ENCODE data around the gene PASK. TPM values are rescaled to one million over a fixed set of nuclear protein-coding genes. Genes with fewer than 3 reads are reported as not detected.
"Not testable (repeated sequence)": the region's sequence is repeated elsewhere in the genome, so short reads cannot be mapped to it uniquely, and the experiment has no call there.

The PASK gene
- 10 to 100 TPM in 1 of 4 donors, 1 to 10 TPM in 3; 4.7 to 14.7 (median 6.2) TPM for polyA plus RNA-seq
- long read RNA-seq, donor 1, result 0 reads
- long read RNA-seq, donor 2, result 0 reads
- long read RNA-seq, donor 3, partial matches to known transcripts, result 0 of 1 reads
- long read RNA-seq, donor 3, other reads (novel, unspliced or antisense), result 0 of 1 reads
- long read RNA-seq, donor 4, result 0 reads
- long read RNA-seq, donor 5, result 0 reads
- long read RNA-seq, donor 6, full-length matches to known transcripts, result 1 of 1 reads
- long read RNA-seq, donor 6, partial matches to known transcripts, result 0 of 1 reads
- long read RNA-seq, donor 6, other reads (novel, unspliced or antisense), result 0 of 1 reads
- long read RNA-seq, donor 7, result 0 reads
- long read RNA-seq, donor 8, result 0 reads
- long read RNA-seq, donor 9, result 0 reads
- long read RNA-seq, donor 10, result 0 reads

- no peak for FAIRE-seq
- 0 to 1% (median 0%) methylated on average over 63 to 88 of the region's 88 CpGs for WGBS, 3 donors
- Histone ChIP-seq H3K4me1 (ENCODE audit: control insufficient read depth in 3 of 3, insufficient read depth in 2 of 3, low read depth in 1 of 3, low read length in 2 of 3) (peaks cover 2 to 5% (median 3%) of the 10 kb centered on the region in 3 donors), H3K9me3 (ENCODE audit: control insufficient read depth in 2 of 2, insufficient read depth in 1 of 2, low read depth in 1 of 2, low read length in 1 of 2) (no peaks in the 10 kb centered on the region), H3K27me3 (ENCODE audit: control insufficient read depth in 3 of 3, insufficient read depth in 3 of 3, low read length in 3 of 3) (no peaks in the 10 kb centered on the region), H3K36me3 (ENCODE audit: control insufficient read depth in 3 of 3, insufficient read depth in 2 of 3, low read depth in 1 of 3, low read length in 3 of 3) (peaks cover 0 to 13% (median 2%) of the 10 kb centered on the region in 3 donors), H3K27ac (ENCODE audit: low read depth in 1 of 3, low read length in 2 of 3) (peak within 1 kb of the TSS; percentile 16 to 77 (median 38)), H3K4me3 (ENCODE audit: low read depth in 1 of 3, low read length in 3 of 3) (peak within 1 kb of the TSS; percentile 86 to 99 (median 94))
- peak; percentile 97 to 98 for DNase-seq
Observed at GRCh38 chr2:241148891-241149674, at the start of gene PASK. PASK (minus strand) TSS chr2:241149472; CDS start chr2:241143032, 6,440 bp downstream.

- no peaks in the 10 kb centered on the region for H3K9me3 ChIP-seq (ENCODE audit: control insufficient read depth in 2 of 2, insufficient read depth in 1 of 2, low read depth in 1 of 2, low read length in 1 of 2)
- no peaks in the 10 kb centered on the region for H3K4me1 ChIP-seq (ENCODE audit: control insufficient read depth in 3 of 3, insufficient read depth in 2 of 3, low read depth in 1 of 3, low read length in 2 of 3)
- DNase-seq (no peak), FAIRE-seq (no peak)
- no peaks in the 10 kb centered on the region for H3K36me3 ChIP-seq (ENCODE audit: control insufficient read depth in 3 of 3, insufficient read depth in 2 of 3, low read depth in 1 of 3, low read length in 3 of 3)
- H3K27me3 ChIP-seq (ENCODE audit: control insufficient read depth in 3 of 3, insufficient read depth in 3 of 3, low read length in 3 of 3), result no peaks in the 10 kb centered on the region
- 48 to 76% (median 61%) methylated on average over 27 of the region's 27 CpGs for WGBS, 3 donors
- H3K4me3 ChIP-seq (ENCODE audit: low read depth in 1 of 3, low read length in 3 of 3), result no peak overlapping the region
- H3K27ac ChIP-seq (ENCODE audit: low read depth in 1 of 3, low read length in 2 of 3), result no peak overlapping the region
Observed at GRCh38 chr2:241198381-241199279, 49.4 kb upstream of the PASK start.

DNA sequence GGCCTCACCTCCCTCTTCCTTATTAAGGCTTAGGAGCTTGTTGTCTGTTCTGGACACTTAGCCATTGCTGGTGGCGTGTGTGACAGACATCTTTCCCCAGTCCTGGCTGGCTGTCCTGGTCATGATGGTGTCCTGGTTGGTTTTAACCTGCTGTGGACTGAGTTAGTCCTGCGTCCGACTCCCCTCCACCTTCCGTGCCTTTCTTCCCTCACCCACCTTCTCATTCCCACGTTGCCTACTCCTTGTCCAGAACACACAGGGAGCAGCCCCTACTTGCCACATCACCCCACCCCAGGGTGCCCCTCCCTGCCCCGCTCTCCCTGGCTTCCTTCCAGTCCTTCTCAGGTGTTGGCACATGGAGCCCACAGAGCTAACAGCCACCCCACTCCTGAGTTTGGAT is 48.7 kb upstream of the PASK start:
- no peak for FAIRE-seq
- no peak for DNase-seq
- 70 to 82% (median 75%) methylated on average over 6 of the region's 6 CpGs for WGBS, 3 donors
- no peaks in the 10 kb centered on the region for H3K27me3 ChIP-seq (ENCODE audit: control insufficient read depth in 3 of 3, insufficient read depth in 3 of 3, low read length in 3 of 3)
- H3K4me3 ChIP-seq (ENCODE audit: low read depth in 1 of 3, low read length in 3 of 3), result no peak overlapping the region
- H3K4me1 ChIP-seq (ENCODE audit: control insufficient read depth in 3 of 3, insufficient read depth in 2 of 3, low read depth in 1 of 3, low read length in 2 of 3), result no peaks in the 10 kb centered on the region
- H3K9me3 ChIP-seq (ENCODE audit: control insufficient read depth in 2 of 2, insufficient read depth in 1 of 2, low read depth in 1 of 2, low read length in 1 of 2), result no peaks in the 10 kb centered on the region
- H3K27ac ChIP-seq (ENCODE audit: low read depth in 1 of 3, low read length in 2 of 3), result no peak overlapping the region
- H3K36me3 ChIP-seq (ENCODE audit: control insufficient read depth in 3 of 3, insufficient read depth in 2 of 3, low read depth in 1 of 3, low read length in 3 of 3), result no peaks in the 10 kb centered on the region

DNA sequence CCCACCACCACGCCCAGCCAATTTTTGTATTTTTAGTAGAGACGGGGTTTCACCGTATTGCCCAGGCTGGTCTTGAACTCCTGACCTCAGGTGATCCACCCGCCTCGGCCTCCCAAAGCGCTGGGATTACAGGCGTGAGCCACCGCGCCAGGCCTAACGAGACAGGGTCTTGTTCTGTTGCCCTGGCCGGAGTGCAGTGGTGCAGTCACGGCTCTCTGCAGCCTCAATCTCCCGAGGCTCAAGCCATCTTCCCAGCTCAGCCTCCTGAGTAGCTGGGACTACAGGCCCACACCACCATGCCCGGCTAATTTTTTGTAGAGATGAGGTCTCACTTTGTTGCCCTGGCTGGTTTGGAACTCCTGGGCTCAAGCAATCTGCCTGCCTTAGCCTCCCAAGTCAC is 48.0 kb upstream of the PASK start:
- not testable (repeated sequence) for H3K4me3 ChIP-seq (ENCODE audit: low read depth in 1 of 3, low read length in 3 of 3); DNase-seq; H3K9me3 ChIP-seq (ENCODE audit: control insufficient read depth in 2 of 2, insufficient read depth in 1 of 2, low read depth in 1 of 2, low read length in 1 of 2); H3K27me3 ChIP-seq (ENCODE audit: control insufficient read depth in 3 of 3, insufficient read depth in 3 of 3, low read length in 3 of 3); H3K36me3 ChIP-seq (ENCODE audit: control insufficient read depth in 3 of 3, insufficient read depth in 2 of 3, low read depth in 1 of 3, low read length in 3 of 3); FAIRE-seq; H3K4me1 ChIP-seq (ENCODE audit: control insufficient read depth in 3 of 3, insufficient read depth in 2 of 3, low read depth in 1 of 3, low read length in 2 of 3); H3K27ac ChIP-seq (ENCODE audit: low read depth in 1 of 3, low read length in 2 of 3)
- 90 to 96% (median 94%) methylated on average over 14 of the region's 14 CpGs for WGBS, 3 donors

- FAIRE-seq (no peak), DNase-seq (no peak)
- no peaks in the 10 kb centered on the region for H3K9me3 ChIP-seq (ENCODE audit: control insufficient read depth in 2 of 2, insufficient read depth in 1 of 2, low read depth in 1 of 2, low read length in 1 of 2)
- H3K27me3 ChIP-seq (ENCODE audit: control insufficient read depth in 3 of 3, insufficient read depth in 3 of 3, low read length in 3 of 3), result no peaks in the 10 kb centered on the region
- no peaks in the 10 kb centered on the region for H3K4me1 ChIP-seq (ENCODE audit: control insufficient read depth in 3 of 3, insufficient read depth in 2 of 3, low read depth in 1 of 3, low read length in 2 of 3)
- H3K4me3 ChIP-seq (ENCODE audit: low read depth in 1 of 3, low read length in 3 of 3), result no peak overlapping the region
- WGBS, 3 donors, result 82 to 85% (median 85%) methylated on average over 18 of the region's 18 CpGs
- H3K36me3 ChIP-seq (ENCODE audit: control insufficient read depth in 3 of 3, insufficient read depth in 2 of 3, low read depth in 1 of 3, low read length in 3 of 3), result no peaks in the 10 kb centered on the region
- H3K27ac ChIP-seq (ENCODE audit: low read depth in 1 of 3, low read length in 2 of 3), result no peak overlapping the region
Observed at GRCh38 chr2:241195506-241196130, 46.3 kb upstream of the PASK start.

- no peak overlapping the region for H3K4me3 ChIP-seq (ENCODE audit: low read depth in 1 of 3, low read length in 3 of 3)
- no peaks in the 10 kb centered on the region for H3K36me3 ChIP-seq (ENCODE audit: control insufficient read depth in 3 of 3, insufficient read depth in 2 of 3, low read depth in 1 of 3, low read length in 3 of 3)
- H3K27ac ChIP-seq (ENCODE audit: low read depth in 1 of 3, low read length in 2 of 3), result no peak overlapping the region
- no peaks in the 10 kb centered on the region for H3K27me3 ChIP-seq (ENCODE audit: control insufficient read depth in 3 of 3, insufficient read depth in 3 of 3, low read length in 3 of 3)
- H3K9me3 ChIP-seq (ENCODE audit: control insufficient read depth in 2 of 2, insufficient read depth in 1 of 2, low read depth in 1 of 2, low read length in 1 of 2), result no peaks in the 10 kb centered on the region
- no peaks in the 10 kb centered on the region for H3K4me1 ChIP-seq (ENCODE audit: control insufficient read depth in 3 of 3, insufficient read depth in 2 of 3, low read depth in 1 of 3, low read length in 2 of 3)
- FAIRE-seq (no peak), DNase-seq (no peak)
- 73 to 82% (median 75%) methylated on average over 9 of the region's 9 CpGs for WGBS, 3 donors
Observed at GRCh38 chr2:241194811-241195210, 45.5 kb upstream of the PASK start.

DNA sequence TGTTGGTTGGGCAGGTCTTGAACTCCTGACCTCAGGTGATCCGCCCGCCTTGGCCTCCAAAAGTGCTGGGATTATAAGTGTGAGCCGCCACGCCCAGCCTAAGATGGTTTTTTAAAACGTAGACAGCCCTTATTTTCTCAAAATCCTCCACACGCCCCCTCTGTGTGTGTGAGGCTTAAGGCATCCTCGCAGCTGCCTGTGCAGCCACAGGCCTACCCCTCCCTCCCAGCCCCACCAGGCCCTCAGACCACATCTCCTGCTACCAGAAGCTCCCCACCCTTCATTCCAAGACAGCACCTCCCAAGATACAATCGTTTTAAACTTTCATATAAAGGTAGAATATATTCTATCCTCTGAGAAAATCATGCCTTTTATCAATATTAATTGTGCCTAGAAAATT is 44.0 kb upstream of the PASK start:
- 75 to 82% (median 78%) methylated on average over 8 of the region's 8 CpGs for WGBS, 3 donors
- no peak for DNase-seq
- no peaks in the 10 kb centered on the region for H3K9me3 ChIP-seq (ENCODE audit: control insufficient read depth in 2 of 2, insufficient read depth in 1 of 2, low read depth in 1 of 2, low read length in 1 of 2)
- H3K4me1 ChIP-seq (ENCODE audit: control insufficient read depth in 3 of 3, insufficient read depth in 2 of 3, low read depth in 1 of 3, low read length in 2 of 3), result no peaks in the 10 kb centered on the region
- no peaks in the 10 kb centered on the region for H3K27me3 ChIP-seq (ENCODE audit: control insufficient read depth in 3 of 3, insufficient read depth in 3 of 3, low read length in 3 of 3)
- FAIRE-seq, result no peak
- no peak overlapping the region for H3K27ac ChIP-seq (ENCODE audit: low read depth in 1 of 3, low read length in 2 of 3)
- H3K36me3 ChIP-seq (ENCODE audit: control insufficient read depth in 3 of 3, insufficient read depth in 2 of 3, low read depth in 1 of 3, low read length in 3 of 3), result no peaks in the 10 kb centered on the region
- H3K4me3 ChIP-seq (ENCODE audit: low read depth in 1 of 3, low read length in 3 of 3), result no peak overlapping the region

Data from small intestine (tissue), 16 donors.